Activated T-cell treated with anti-CD3 and anti-CD28 coated beads, Interleukin-2, amount 50 U/mL, for 72 hours (primary cell): ENCODE data around the gene ZNF438. TPM values are rescaled to one million over a fixed set of nuclear protein-coding genes. Genes with fewer than 3 reads are reported as not detected.
"Not testable (repeated sequence)": the region's sequence is repeated elsewhere in the genome, so short reads cannot be mapped to it uniquely, and the experiment has no call there.

Experiments used
- ATAC-seq, 2 donors: fragments of 150-1000 bp; cut with Tn5 transposase; replicated peaks in 1 of 2; 2 replicates each; pipeline ENCODE4 v1.10.0; 2021; ENCODE audit warnings: moderate library complexity in 2 of 2, mild to moderate bottlenecking in 1 of 2
- DNase-seq, 2 donors: peaks; one replicate each; pipeline ENCODE4 v3.0.0; 2021 to 2022; ENCODE audit warnings: mixed read lengths in 1 of 2
- H3K27ac Mint-ChIP-seq: one replicate; pipeline ENCODE4 v1.8.0; 2022; ENCODE audit warnings: mild to moderate bottlenecking, moderate library complexity, mixed read lengths
- H3K27me3 Mint-ChIP-seq: one replicate; pipeline ENCODE4 v1.8.0; 2022; ENCODE audit warnings: low read depth, mixed read lengths
- H3K36me3 Mint-ChIP-seq, 2 donors: one replicate each; pipeline ENCODE4 v1.8.0; 2022; ENCODE audit warnings: mixed read lengths in 2 of 2, mild to moderate bottlenecking in 1 of 2; ENCODE audit not compliant: insufficient read depth in 2 of 2
- H3K4me1 Mint-ChIP-seq: one replicate; pipeline ENCODE4 v1.8.0; 2022; ENCODE audit warnings: low read depth, mixed read lengths
- H3K4me3 Mint-ChIP-seq, 2 donors: one replicate each; pipeline ENCODE4 v1.8.0; 2022; ENCODE audit warnings: mild to moderate bottlenecking in 2 of 2, mixed read lengths in 2 of 2, moderate library complexity in 2 of 2
- H3K9me3 Mint-ChIP-seq, 2 donors: one replicate each; pipeline ENCODE4 v1.8.0; 2022; ENCODE audit warnings: mixed read lengths in 2 of 2
- total RNA-seq, 2 donors: library from RNA; stranded (reverse); gene quantifications; one replicate each; pipeline ENCODE4 v1.2.3, GENCODE V29; 2022

ZNF438 gene
- total RNA-seq, 2 donors from 2014 or later = 5.2 to 5.4 TPM

DNA sequence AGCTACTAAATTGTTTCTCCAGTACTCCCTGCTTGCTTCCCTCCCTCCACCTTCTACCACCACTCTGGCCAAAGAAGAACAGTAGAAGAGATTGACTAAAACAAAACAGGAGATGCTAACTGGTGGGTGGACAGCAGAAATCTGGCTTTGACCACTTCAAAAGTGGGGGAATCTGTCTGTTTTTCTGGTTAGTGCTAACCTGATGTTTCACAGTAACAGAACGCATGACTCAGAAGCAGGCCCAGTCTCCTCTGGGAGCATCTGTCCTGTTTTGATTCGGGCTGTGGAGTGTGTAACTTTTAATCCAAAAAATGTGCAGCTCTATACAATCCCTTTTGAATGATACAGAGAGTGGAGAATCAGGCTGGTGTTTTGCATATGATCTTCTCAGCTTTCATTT, 32.7 kb upstream of the ZNF438 start:
- H3K36me3 Mint-ChIP-seq = no peaks in the 10 kb centered on the region
- DNase-seq (no peak), ATAC-seq (no peak)
- no peak overlapping the region for H3K27ac Mint-ChIP-seq
- H3K9me3 Mint-ChIP-seq = no peaks in the 10 kb centered on the region
- peaks cover 16% of the 10 kb centered on the region for H3K27me3 Mint-ChIP-seq
- no peaks in the 10 kb centered on the region for H3K4me1 Mint-ChIP-seq
- no peak overlapping the region for H3K4me3 Mint-ChIP-seq

DNA sequence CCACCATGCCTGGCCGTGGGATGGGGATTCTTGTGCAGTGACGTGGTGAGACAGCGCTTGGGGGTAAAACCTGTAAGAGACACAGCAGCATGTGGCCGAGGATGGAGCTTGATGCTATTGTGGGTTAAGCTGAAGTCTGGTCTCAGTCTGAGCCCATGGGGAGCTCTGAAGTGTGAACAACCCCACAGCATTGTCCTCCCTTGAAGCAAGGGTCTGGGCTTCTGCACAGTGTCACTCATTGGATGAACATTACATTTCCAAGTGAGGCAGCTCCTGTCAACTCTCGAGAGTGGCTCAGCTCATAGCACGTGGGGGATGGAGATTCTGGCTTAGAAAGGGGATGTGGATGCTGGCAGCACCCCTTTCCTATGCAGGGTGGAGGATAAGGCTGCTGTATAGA, 32.2 kb upstream of the ZNF438 start:
- no peaks in the 10 kb centered on the region for H3K4me1 Mint-ChIP-seq
- H3K36me3 Mint-ChIP-seq = no peaks in the 10 kb centered on the region
- no peak for ATAC-seq
- DNase-seq = no peak
- H3K4me3 Mint-ChIP-seq = no peak overlapping the region
- no peaks in the 10 kb centered on the region for H3K9me3 Mint-ChIP-seq
- peaks cover 11% of the 10 kb centered on the region for H3K27me3 Mint-ChIP-seq
- no peak overlapping the region for H3K27ac Mint-ChIP-seq

DNA sequence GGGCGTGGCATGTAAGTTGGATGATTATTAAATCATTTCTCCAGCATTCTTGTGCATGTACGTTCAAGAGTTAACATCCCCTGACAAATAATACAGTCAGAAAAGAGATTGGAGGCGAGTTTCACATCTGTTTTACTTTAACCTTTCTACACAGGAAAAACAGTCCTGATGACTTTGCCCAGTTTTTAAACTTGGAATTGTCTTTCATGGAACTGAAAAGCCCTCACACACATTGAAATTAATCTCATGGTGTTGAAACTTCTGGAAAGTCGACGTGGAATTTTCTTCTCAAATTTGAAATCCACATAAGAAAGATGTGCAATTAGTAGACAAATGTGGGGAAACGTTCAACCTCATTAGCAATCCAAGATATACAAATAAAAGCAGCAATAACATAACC, 31.2 kb upstream of the ZNF438 start:
- peaks cover 6% of the 10 kb centered on the region for H3K27me3 Mint-ChIP-seq
- H3K4me3 Mint-ChIP-seq = no peak overlapping the region
- no peaks in the 10 kb centered on the region for H3K4me1 Mint-ChIP-seq
- no peaks in the 10 kb centered on the region for H3K9me3 Mint-ChIP-seq
- no peak overlapping the region for H3K27ac Mint-ChIP-seq
- H3K36me3 Mint-ChIP-seq = no peaks in the 10 kb centered on the region
- no peak for ATAC-seq
- DNase-seq = no peak

DNA sequence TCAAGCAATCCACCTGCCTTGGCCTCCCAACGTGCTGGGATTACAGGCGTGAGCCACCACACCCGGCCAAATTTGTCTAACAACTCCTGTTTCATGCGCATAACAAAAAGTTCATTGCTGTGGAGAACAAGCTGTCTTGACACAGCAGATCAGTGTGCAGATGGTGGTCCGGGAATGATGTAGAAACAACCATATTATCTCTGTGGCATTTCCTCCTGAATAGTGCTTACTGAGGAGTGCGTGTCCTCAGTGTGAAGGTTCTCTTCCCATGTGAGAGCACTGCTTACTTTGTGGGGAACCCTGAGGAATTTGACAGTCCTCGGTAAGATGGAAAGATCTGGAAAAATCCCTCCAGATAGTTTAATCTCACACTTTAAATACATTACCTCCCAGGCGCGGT, 30.3 kb upstream of the ZNF438 start:
- no peaks in the 10 kb centered on the region for H3K27me3 Mint-ChIP-seq
- H3K4me3 Mint-ChIP-seq = no peak overlapping the region
- DNase-seq = no peak
- H3K4me1 Mint-ChIP-seq = no peaks in the 10 kb centered on the region
- ATAC-seq = no peak
- H3K36me3 Mint-ChIP-seq = no peaks in the 10 kb centered on the region
- H3K27ac Mint-ChIP-seq = no peak overlapping the region
- no peaks in the 10 kb centered on the region for H3K9me3 Mint-ChIP-seq

DNA sequence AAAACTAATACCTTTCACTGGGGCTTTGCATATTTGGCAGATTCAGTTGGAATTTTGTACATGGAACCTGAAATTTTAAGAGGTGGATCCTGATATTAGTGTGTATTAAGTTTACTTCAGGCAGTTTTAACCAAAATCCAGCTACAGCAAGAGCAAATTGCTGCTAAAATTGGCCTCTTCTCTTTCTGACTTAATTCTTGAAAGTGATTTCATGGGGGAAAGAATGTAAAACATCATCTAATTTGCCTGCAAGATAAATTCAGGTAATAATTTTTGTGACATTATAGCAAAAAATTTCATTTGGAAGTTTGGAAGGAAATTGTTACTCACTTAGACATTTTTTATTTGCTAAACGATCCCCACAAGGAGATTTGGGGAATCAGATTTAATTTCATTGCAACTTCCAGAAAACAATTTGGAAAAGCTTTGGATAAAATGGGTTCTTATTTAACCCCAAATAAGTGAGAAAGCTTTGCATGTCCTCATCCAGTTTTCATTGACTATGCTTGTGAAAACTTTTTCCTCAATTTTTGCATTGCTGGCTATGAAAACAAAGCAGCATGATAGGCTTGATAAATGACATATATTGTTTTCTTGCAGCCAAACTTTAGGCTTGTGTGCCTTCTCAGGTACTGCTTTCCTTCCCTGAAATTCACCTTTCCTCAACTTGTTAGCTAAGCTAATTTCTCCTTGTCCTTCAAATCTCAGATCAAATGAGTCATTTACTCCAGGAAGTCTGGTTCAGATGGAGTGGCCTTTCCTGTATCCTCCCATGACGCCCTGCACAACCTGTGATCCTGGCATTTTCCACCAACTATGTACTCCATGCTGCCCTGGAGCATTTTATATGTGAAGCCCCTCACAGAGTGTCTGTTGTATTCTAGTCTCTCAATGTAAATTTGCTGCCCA, 27.4 kb upstream of the ZNF438 start:
- Mint-ChIP-seq H3K4me3 (no peak overlapping the region), H3K36me3 (no peaks in the 10 kb centered on the region), H3K4me1 (no peaks in the 10 kb centered on the region), H3K9me3 (no peaks in the 10 kb centered on the region), H3K27me3 (no peaks in the 10 kb centered on the region), H3K27ac (no peak overlapping the region)
- no peak for ATAC-seq
- DNase-seq = no peak

DNA sequence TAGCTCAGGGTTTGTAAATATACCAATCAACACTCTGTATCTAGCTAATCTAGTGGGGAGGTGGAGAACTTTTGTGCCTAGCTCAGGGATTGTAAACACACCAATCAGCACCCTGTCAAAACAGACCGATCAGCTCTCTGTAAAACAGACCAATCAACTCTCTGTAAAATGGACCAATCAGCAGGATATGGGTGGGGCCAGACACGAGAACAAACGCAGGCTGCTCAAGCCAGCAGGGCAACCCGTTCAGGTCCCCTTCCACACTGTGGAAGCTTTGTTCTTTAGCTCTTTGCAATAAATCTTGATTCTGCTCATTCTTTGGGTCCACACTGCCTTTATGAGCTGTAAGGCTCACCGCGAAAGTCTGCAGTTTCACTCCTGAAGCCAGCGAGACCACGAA, 25.0 kb upstream of the ZNF438 start:
- DNase-seq, ATAC-seq, H3K9me3 Mint-ChIP-seq, H3K27me3 Mint-ChIP-seq, H3K4me3 Mint-ChIP-seq, H3K36me3 Mint-ChIP-seq, H3K4me1 Mint-ChIP-seq, H3K27ac Mint-ChIP-seq: not testable (repeated sequence)

DNA sequence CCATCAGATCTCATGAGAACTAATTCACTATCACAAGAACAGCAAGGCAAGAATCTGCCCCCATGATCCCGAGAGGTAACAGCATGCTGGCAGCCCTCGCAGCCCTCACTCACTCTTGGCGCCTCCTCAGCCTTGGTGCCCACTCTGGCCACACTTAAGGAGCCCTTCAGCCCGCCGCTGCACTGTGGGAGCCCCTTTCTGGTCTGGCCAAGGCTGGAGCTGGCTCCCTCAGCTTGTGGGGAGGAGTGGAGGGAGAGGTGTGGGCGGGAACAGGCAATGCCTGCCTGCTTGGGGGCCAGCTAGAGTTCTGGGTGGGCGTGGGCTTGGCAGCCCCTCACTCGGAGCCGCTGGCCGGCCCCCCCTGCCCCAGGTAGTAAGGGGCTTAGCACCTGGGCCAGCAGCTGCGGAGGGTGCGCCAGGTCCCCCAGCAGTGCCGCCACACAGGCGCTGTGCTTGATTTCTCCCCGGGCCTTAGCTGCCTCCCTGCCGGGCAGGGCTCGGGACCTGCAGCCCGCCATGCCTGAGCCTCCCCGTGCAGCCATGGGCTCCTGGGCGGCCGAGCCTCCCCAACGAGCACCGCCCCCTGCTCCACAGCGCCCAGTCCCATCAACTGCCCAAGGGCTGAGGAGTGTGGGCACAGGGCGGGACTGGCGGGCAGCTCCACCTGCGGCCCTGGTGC, 24.0 kb upstream of the ZNF438 start:
- Mint-ChIP-seq H3K4me1 (no peaks in the 10 kb centered on the region), H3K4me3 (no peak overlapping the region), H3K9me3 (peaks cover 0 to 1% of the 10 kb centered on the region in 2 donors), H3K27ac (no peak overlapping the region), H3K27me3 (no peaks in the 10 kb centered on the region), H3K36me3 (peaks cover 0 to 1% of the 10 kb centered on the region in 2 donors)
- ATAC-seq (no peak), DNase-seq (no peak)

DNA sequence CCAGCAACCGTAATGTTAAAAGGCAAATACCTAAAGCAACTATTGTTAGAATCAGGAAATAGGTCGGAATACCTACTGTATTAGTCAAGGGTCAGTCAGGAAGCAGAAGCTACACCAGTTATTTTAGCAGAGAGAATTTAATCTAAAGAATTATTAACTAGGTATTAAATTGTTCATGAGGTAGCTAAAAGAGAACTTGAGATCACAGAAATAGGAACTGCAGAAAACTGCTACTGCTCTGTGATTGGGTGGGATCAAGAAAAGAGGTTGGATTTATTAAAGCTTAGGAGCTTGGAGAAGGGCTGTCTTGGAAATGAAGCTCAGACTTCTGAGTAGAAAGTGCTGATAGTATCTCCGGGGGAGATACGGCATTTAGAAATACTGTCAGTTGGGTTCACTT, 20.0 kb upstream of the ZNF438 start:
- Mint-ChIP-seq H3K27ac (peak overlapping the region; percentile 36), H3K9me3 (peaks cover 0 to 1% of the 10 kb centered on the region in 2 donors), H3K4me3 (no peak overlapping the region), H3K36me3 (peaks cover 0 to 1% of the 10 kb centered on the region in 2 donors), H3K27me3 (no peaks in the 10 kb centered on the region), H3K4me1 (no peaks in the 10 kb centered on the region)
- DNase-seq (no peak), ATAC-seq (no peak)

DNA sequence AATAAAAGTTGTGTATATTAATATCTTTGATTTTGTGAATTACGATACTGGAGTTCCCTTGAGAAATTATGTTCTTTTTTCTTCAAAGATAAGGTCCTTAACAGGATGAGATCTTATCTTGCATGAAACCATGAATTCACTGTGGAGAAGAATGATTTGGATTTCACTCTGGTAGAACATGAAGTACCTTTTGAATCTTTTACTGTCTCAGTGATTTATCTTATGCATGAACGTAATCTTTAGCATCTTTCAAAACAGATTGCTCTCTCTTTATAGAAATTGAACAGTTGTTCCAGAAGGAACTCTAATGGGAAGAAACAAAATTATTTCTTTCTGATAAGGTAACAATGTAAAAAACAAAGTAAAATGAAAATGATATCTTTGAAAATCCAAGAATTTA, 11.0 kb upstream of the ZNF438 start:
- no peaks in the 10 kb centered on the region for H3K4me1 Mint-ChIP-seq
- no peaks in the 10 kb centered on the region for H3K27me3 Mint-ChIP-seq
- H3K36me3 Mint-ChIP-seq = no peaks in the 10 kb centered on the region
- no peak for DNase-seq
- H3K4me3 Mint-ChIP-seq = no peak overlapping the region
- H3K9me3 Mint-ChIP-seq = peaks cover 0 to 2% of the 10 kb centered on the region in 2 donors
- ATAC-seq = no peak
- no peak overlapping the region for H3K27ac Mint-ChIP-seq

DNA sequence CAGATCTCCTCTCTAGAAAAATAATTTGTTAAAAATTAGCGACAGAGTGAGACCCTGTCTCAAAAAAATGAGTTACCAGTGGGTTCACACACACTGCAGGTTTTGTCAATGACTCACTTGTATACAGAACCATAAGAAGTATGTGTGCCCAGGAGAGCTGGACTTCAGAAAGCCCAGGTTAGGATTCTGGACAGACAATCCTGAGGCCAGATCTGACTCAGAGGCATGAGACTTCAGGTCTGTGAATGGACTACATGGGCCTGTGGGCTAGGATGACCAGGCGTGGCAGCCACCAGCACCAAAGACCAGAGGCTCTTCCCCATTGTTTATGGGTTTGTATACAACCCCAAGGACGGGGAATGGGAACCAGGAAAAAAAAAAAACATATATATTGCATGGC, 9.3 kb upstream of the ZNF438 start:
- DNase-seq (no peak), ATAC-seq (no peak)
- H3K27ac Mint-ChIP-seq = no peak overlapping the region
- H3K4me3 Mint-ChIP-seq = no peak overlapping the region
- H3K4me1 Mint-ChIP-seq = no peaks in the 10 kb centered on the region
- no peaks in the 10 kb centered on the region for H3K27me3 Mint-ChIP-seq
- peaks cover 0 to 2% of the 10 kb centered on the region in 2 donors for H3K9me3 Mint-ChIP-seq
- H3K36me3 Mint-ChIP-seq = no peaks in the 10 kb centered on the region

DNA sequence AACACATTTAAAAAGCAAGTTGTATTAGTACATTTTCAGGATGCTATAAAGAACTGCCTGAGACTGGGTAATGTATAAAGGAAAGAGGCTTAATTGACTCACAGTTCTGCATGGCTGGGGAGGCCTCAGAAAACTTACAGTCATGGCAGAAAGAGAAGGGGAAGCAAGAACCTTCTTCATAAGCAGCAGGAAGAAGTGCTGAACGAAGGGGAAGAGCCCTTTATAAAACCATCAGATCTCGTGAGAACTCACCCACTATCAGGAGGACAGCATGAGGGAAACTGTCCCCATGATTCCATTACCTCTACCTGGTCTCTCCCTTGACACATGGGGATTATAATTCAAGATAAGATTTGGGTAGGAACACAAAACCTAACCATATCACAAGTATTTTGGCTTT, 7.3 kb upstream of the ZNF438 start:
- H3K4me1 Mint-ChIP-seq, H3K4me3 Mint-ChIP-seq: not testable (repeated sequence)

DNA sequence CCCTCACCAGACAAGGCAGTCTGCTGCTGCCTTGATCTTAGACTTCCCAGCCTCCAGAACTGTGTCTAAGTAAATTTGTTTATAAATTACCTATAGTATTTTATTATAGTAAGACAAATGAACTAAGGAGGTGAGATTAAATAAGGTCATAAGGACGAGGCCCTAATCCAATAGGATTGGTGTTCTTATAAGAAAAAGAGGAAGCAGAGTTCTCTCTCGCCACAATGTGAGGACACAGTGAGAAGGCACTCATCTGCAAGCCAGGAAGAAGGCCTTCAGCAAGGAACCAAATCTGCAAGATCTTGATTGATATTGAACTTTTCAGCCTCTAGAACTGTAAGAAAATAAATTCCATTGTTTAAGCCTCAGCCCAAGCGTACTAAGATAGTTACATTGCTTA, 6.1 kb upstream of the ZNF438 start:
- Mint-ChIP-seq H3K4me1 (peaks cover 4% of the 10 kb centered on the region), H3K27ac (no peak overlapping the region), H3K36me3 (no peaks in the 10 kb centered on the region), H3K9me3 (peaks cover 0 to 2% of the 10 kb centered on the region in 2 donors), H3K27me3 (no peaks in the 10 kb centered on the region), H3K4me3 (no peak overlapping the region)
- ATAC-seq (no peak), DNase-seq (no peak)

More for the DNA sequence above, 7.3 kb upstream of the ZNF438 start:
- not testable (repeated sequence) for ATAC-seq, H3K27ac Mint-ChIP-seq, H3K36me3 Mint-ChIP-seq, H3K9me3 Mint-ChIP-seq, DNase-seq, H3K27me3 Mint-ChIP-seq

DNA sequence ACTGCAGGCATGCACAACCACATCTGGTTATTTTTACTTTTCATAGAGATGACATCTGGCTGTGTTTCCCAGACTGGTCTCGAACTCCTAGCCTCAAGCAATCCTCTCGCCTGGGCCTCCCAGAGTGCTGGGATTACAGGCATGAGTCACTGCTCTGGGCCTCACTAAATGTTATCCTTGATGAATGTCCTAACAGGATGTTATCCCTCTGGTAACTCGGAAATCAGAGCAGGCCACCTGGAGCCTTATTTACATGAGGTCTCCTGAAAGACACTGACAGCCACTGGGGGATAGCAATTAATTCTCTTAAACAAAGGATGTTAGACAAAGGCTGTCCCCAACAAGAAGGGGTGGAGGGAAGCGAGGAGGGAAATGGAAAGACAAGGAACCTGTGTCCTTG, 4.5 kb upstream of the ZNF438 start:
- peaks cover 0 to 2% of the 10 kb centered on the region in 2 donors for H3K9me3 Mint-ChIP-seq
- ATAC-seq (no peak), DNase-seq (no peak)
- no peak overlapping the region for H3K27ac Mint-ChIP-seq
- H3K36me3 Mint-ChIP-seq = no peaks in the 10 kb centered on the region
- no peaks in the 10 kb centered on the region for H3K27me3 Mint-ChIP-seq
- H3K4me3 Mint-ChIP-seq = no peak overlapping the region
- H3K4me1 Mint-ChIP-seq = peaks cover 7% of the 10 kb centered on the region
